ENCODE data around the gene FOS.
A peak's percentile ranks its signal among the peaks of the same experiment; 100 is the strongest.
"Not testable (repeated sequence)": the region's sequence is repeated elsewhere in the genome, so short reads cannot be mapped to it uniquely, and the experiment has no call there.

Gene FOS

DNA sequence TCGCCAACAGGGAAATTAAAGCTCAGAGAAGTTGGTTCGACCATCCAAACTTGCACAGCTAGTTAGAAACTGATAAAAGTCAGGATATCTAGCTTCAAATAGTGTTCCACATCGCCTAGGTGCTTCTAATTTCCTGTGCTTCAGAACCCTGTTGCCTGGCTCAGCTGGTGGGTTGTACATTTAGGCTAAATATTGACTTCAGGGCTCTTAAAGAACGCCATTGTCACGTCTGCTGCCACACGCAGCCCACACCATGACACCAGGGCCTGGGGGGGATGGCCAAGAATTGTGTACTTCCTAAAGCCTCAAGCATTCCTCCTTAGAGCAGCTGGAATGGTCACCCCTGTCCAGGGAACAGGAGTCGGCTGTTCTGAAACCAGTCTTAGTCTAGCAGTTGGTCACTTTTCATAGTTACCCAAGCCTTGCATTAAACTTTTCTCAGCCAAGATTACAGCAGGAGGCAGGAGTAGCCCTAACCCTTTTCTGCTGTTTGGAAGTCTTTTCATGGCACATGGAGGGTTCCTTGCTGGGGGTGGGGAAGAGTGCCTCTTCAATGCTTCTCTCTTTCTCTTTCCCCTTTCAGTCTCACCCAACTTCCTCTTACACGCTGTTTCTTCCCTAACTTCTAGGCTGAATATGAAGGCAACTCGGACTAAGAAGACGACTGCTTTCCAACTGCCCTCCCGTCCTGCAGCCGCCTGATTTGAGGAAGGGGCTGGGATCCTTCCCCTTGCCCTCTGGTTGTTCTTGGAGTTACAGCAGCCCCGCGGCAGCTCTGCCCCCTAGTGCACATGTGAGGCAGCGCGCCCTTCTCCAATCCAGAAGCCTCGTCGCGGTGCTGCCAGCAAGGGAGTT lies 17.1 kb downstream of the FOS start:
- no peak for FAIRE-seq

DNA sequence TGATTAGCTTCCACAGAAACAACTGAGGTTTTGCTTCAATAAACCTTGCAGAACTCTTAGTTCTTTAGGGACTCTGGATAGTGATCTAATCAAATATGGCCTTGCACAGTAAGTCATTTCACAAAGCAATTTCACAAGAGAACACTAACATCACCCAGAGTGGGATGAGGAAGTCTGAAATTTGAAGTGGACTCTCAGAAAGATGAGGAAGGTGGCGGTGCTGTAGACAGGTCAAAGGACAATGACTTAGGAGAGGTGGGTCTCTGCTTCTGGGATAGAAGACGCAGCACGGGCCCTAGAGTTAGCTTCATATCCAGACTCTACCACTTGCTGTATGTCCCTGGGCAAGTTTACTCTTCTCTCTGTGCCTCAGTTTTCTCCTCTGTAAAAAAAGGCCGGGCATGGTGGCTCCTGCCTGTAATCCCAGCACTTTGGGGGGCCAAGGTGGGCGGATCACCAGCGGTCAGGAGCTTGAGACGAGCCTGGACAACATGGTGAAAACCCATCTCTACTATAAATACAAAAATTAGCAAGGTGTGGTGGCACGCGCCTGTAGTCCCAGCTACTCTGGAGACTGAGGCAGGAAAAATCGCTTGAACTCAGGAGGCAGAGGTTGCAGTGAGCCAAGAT lies 18.9 kb downstream of the FOS start:
- FAIRE-seq = no peak

DNA sequence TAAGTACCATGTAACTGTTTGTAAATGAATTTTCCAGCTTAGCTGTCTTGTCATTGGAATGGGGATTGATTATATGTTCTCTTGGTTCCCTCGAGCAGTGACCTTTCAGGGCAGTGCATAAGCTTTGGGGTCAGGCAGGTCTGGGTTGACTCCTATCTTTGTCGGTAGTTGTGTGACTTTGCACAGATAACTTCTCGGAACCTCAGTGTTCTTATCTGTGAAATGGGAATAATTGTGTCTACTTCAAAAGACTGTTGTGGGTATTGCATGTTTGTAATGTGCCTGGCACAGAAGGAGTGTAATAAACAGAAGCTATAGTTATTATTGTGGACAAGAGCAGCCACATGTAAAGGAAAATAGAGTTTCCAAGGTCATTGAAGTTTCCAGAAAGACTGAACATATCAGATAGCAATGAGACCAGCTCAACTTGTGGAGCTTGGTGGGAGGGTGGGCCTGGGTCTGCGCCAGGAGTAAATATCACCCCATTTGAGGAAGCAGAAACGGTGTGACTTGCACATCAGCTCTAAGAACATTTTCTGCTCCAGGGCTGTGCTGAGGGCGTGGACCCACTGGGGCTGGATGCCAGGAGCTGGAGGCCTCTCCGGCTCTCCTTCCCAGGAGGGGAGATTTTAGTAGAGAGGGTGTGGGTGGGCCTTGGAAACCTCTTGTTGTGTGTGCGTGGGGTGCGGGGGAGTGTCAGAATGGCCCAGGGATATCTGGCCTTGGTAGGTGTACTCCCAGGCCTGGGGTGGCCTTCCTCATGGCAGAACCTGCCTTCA lies 19.7 kb downstream of the FOS start:
- no peak for FAIRE-seq

DNA sequence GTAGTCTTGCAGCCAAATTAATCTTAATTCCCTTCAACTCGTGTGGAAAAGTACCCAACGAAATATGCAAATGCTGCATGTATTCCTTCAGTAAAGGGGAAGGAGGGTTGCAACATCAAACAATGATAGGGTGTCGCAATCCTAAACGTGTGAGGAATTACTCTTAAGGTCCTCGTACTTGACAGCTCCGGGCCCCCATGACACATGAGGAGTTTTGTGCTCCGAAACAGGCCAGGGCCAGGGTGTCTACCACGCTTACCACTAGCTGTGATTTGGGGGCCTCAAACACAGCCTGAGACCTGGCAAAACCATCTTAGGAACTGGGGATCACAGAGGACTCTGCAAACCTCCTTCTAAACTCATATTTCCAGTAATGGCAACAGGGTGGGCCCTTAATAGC lies 20.4 kb downstream of the FOS start:
- FAIRE-seq = no peak

DNA sequence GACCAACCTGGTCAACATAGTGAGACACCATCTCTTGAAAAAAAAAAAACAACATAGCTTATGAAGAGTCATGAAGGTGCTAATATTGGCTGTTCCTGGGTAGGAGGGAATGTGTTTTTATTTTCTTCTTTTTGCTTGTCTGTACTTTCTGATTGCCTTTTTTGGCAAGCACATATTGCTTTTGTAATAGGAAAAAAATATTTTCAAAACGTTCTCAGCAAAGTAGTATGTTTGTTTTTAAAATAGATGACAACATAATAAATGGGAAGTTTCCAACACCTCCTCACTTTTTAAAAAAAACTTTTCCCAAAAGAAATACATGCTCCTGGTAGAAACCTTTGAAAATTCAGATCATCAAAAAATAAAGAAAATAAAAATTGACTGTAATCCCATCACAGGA lies 20.9 kb downstream of the FOS start:
- peak; percentile 45 for FAIRE-seq

DNA sequence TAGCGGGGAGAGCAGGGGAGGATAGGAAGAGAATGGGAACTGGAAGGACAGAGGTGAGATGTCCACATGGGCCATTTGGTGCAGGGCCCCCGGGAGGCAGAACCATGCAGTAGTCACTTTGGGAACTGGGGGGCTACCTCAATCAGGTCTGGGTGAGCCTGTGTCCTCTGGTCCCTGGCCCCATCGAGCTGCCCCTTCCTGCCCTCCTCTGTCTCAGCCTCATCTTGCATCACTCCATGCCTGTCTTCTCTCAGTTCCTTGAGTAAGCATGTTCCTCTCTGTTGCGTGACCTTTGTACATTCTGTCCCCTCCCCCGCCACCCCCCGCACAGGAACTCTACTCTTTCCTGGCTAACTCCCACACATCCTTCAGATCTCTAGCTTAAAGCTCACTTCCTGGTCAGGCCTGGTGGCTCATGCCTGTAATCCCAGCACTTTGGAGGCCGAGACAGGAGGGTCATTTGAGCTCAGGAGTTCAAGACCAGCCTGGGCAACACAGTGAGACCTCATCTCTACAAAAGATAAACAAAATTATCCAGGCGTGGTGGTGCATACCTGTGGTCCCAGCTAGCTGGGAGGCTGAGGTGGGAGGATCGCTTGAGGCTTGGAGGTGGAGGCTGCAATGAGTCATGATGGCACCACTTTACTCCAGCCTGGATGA lies 23.2 kb downstream of the FOS start:
- no peak for FAIRE-seq

DNA sequence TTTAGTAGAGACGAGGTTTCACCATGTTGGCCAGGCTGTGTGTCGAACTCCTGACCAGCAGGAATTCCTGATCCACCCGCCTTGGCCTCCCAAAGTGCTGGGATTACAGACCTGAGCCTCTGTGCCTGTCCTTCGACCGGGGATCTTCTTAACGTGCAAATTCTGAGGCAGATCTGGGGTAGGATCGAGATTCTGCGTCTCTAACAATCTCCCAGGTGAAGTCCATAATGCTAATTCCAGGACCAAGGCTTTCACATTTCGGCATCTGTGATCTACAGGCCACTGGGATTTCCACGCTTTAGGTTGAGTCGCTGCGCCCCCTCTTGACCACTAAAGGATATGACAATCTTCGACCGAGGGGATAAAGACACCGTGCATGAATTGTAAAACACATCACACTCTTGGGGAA lies 24.8 kb downstream of the FOS start:
- FAIRE-seq = no peak

DNA sequence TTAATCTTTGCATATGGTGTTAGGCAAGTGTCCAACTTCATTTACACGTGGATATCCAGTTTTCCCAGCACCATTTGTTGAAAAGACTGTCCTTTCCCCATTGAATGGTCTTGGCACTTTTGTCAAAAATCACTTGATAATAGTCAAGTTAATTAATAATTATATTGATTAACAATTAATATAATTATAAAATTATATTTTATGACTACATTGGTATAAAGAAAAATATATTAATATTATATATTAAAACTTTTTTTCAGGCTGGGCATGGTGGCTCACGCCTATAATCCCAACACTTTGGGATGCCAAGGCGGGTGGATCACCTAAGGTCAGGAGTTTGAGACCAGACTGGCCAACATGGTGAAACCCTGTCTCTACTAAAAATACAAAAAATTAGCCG lies 27.8 kb downstream of the FOS start:
- FAIRE-seq = not testable (repeated sequence)

DNA sequence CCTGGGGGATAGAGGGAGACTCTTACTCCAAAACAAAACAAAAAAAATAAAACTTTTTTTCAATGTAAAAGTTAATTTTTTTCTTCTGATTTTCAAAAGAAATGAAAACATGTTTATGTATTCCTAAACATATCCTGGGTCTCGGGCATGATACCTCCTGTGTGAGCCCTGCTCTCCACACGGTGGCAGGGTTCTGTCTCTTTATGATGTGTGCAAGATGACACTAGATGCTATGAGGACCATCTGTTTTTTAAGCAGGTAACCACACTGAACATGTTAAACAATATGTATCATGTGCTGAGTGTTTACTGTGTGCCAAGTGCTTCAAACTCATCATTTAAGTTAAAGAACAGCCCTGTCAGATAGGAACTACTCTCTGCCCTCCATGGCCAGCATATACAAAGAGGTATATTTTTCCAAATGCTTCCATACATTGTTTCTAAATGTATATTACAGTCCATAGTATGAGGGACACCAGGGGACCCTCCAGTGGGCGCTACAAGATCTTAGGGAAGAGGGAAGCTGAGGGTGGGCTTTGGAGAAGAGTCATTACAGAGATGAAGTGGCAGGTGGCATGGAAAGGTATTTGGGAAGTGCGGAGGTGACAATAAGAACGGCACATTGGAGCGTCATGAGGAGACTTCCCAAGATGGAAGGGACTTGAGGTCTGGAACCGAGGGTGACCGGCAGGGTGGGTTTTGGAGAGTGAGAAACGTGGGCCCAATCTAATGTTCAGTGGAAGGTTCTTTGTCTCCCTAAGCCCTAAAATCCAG lies 28.5 kb downstream of the FOS start:
- no peak for FAIRE-seq

DNA sequence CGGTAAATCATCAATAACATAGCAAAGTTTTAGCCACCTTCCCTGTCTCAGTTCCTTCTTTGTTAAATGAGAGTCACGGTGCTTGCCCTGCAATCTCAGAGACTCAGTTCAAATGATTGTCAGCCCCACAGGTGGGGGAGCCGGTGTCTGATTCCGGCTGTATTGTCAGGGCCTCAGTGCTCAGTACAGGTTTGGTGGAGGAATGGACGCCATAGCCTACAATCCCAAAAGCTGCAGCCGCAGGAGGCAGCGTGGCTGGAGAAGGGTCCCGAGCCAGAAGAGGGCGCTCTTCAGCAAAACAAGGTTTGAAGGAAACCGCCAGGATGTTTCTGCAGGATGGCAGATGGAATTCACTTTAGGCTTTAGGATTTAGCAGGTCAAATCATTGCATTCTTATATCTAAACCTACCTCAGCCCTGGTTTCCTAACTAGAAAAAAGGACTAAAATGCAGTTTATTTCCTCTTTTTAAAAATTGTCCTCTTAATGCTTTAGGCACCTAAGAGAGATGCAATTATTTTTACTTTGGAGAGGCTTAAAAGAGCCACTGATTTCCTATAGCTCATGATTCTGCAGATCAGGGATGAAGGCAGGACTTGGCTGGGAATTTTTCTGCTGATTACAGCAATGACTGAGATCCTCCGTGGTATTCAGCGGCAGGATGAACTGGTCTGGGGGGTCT lies 29.2 kb downstream of the FOS start:
- peak; percentile 18 for FAIRE-seq

DNA sequence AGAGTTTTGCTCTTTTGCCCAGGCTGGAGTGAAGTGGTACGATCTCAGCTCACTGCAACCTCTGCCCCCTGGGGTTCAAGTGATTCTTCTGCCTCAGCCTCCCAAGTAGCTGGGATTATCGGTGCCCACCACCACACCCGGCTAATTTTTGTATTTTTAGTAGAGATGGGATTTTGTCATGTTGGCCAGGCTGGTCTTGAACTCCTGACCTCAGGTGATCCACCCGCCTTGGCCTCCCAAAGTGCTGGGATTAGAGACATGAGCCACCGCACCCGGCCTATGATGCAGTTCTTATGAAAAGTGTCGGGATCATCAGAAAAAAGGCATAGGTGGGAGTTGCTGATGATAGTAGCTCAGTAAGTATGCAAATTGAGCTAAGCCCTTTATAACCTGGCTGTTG lies 30.4 kb downstream of the FOS start:
- not testable (repeated sequence) for FAIRE-seq

DNA sequence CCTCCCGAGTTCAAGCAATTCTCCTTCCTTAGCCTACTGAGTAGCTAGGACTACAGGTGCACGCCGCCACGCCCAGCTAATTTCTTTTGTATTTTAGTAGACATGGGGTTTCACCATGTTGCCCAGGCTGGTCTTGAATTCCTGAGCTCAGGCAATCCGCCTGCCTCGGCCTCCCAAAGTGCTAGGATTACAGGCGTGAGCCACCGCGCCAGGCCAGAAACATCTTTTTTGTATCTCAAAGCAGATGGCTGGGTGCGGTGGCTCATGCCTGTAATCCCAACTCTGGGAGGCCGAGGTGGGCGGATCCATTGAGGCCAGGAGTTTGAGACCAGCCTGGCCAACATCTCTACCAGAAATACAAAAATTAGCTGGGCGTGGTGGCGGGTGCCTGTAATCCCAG lies 30.9 kb downstream of the FOS start:
- FAIRE-seq = not testable (repeated sequence)

DNA sequence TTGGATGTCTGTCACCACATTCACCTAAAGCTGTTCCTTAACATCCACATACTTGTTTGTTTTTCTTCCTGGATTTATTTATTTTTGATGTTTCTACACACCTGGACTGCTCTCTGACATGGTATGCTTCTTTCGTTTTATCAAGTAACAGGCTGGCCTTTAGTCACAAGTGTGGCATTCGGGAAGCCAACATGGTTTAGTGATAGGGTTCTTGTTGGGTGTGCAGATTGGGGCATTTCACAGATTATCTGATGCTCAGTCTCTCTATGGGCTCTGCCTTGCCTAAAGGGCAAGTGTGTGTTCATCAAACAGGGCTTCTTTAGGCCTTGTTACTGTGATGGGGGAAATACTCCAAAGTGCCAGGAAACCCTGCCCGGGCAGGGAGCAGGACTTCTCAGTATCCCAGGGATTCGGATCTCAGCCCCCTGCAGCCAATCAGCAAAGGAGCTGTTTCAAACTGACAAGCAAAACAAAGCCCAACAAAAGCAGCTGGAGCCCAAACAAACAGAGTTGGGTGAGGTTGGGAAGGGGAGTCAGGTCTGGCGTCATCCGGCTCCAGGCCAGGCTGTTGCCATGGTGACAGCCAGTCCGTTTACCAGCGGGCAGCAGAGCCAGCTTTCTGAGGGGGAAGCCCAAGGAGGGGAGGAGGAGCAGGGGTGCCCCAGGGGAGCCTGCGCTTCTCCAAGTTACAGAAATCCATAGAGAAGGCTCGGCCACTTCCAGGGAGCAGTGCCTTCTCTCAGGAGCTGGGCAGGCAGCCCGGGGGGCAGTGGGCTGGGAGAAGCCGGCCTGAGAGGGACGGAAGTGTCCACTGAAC lies 31.9 kb downstream of the FOS start:
- no peak for FAIRE-seq

DNA sequence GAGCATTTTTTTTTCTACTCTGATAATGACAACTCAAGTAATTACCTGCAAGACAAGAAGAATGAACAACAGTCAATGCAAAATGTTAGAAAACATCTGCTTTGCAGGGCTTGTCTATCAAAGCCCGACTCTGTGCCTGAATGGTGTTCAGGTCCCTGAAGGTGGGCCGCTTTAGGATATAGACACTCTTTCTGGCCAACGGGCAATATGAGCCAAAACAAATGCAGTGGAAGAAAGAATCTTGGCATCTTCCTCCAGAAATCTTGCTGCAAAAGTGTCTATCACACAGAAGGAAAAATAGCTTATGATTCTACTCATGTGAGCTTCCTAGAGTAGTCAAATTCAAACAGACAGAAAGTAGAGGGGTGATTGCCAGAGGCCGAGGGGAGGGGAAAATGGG lies 32.7 kb downstream of the FOS start:
- no peak for FAIRE-seq

DNA sequence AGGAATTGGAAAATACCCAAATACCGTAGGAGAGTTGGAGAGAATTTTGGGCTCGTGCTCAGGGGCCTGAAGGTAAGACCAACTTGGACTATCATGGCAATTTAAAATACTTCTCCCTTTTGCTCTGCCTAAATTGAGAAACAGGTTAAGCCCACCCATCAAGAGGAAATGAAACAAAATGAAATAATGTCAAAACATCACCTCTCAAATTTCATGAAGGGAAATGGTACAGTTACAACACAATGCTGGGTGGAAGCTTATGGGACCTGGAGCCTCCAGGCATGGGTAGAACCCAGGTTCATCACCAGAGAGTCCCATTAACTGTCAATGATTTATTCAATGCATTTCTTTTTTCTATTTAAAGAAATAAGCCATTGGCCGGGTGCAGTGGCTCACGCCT lies 33.7 kb downstream of the FOS start:
- no peak for FAIRE-seq

DNA sequence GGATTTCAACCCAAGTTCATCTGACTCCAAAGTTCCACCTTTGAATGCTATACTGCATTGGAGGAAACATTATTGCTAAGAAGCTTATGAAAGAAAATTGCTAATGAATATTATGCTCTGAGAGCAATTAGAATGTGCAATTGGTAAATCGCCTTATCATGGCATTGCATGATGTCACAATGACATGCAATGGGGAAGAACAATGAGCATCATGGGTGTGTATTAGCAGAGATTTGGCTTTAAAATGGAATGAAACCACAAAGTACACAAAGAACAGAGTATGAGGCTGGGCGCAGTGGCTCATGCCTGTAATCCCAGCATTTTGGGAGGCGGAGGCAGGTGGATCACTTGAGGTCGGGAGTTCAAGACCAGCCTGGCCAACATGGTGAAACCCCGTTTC lies 34.7 kb downstream of the FOS start:
- FAIRE-seq = no peak

DNA sequence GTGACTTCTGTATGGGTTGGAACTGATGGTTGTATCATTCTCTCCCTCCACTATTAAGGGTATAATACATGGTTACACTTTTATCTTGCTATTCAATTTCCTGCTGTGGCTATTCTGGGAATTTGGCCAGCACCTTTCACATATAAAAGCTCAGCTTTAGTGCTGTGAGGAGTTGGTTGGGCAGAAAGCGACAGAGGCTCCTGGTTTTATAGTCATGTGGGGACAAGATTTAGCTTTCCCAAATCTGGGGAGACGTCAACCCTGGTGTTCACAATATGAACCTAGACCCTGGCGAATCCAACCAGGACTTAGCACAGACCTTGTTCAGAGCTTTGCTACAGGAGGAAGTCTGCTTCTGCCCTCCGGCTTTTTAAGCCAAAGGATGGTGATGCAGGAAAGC lies 36.5 kb downstream of the FOS start:
- no peak for FAIRE-seq

DNA sequence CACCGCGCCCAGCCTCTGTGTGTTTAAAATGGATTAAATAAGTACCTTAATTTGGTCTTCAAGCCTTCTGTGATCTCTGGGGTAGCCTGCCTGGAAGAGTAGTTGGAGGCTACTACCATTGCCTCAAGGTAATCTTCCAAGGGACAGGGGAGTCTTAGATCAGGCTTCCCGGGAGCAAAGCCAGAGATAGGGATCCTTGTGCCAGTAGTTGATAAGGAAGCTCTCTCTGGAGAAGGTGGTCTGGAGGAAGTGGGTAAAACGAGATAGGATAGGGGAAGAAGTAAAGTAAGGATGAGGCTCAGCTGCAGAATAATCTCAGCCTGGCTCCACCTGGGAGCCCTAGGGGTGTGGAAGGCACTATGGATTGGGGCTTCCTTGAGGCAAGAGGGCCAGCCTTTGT lies 38.5 kb downstream of the FOS start:
- FAIRE-seq = no peak

DNA sequence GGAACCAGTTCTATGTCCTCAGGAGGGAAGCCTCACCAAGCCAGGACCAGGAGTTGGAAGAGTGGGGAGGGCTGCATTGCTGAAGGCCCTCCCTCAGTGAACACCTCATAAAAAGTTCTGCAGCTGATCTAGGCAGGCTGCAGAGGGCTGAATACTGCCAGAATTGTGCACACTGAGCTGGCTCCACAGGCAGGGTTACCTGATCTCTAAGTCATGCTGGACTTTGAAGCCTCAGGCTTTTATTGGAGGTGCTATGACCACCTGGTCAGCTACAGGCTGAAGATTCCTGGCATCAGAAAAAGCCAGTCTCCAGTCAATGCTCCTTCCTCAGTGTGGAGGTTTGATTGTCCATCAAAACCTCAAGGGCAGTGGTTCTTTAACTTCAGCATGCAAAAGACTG lies 39.7 kb downstream of the FOS start:
- no peak for FAIRE-seq

DNA sequence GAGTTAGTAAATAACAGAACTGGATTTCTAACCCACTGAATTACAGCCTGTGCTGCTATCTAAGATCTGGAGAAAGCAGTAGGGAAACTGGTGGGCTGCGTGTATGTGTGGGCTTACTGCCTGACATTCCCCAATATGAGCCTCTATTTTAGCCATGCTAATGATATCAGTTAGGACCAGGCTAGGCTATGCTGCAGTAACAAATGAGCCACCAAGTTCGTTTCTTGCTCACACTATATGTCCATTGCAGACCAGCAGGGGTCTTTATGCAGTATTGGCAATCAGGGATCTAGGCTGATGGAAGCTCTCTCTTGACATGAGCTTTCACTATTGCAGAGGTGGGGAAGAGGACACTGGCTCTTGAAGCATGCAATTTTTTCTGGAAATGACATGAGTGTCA lies 40.4 kb downstream of the FOS start:
- FAIRE-seq = no peak

DNA sequence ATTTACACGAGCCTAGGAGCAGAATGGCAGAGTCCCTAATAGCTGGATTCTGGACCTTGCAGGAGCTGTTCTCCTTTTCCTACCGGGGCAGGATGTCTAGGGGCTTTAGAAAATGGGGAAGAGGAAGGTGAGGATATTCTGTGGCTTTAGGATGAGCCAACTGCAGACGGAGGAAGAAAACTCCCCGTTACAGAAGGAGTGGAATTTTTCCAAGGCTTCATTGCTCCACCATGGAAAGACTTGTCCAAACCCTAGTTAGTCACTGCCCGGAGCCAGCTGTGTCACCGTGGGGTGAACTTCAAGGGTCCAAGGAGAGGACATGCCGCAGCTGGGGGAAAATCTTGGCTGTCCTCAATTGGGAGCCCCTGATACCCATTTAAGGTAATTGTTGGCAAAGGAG lies 41.6 kb downstream of the FOS start:
- FAIRE-seq = no peak
